HG03159 (cell line): ENCODE results near the gene SLC25A18.
"Not testable (repeated sequence)": the region's sequence is repeated elsewhere in the genome, so short reads cannot be mapped to it uniquely, and the experiment has no call there.

Experiments
- ATAC-seq: cut with Tn5 transposase; IDR thresholded peaks from one replicate; pipeline ENCODE4 v1.9.1; 2021; ENCODE audit warnings: mild to moderate bottlenecking, moderate library complexity; ENCODE audit not compliant: unreplicated experiment

The SLC25A18 gene

DNA sequence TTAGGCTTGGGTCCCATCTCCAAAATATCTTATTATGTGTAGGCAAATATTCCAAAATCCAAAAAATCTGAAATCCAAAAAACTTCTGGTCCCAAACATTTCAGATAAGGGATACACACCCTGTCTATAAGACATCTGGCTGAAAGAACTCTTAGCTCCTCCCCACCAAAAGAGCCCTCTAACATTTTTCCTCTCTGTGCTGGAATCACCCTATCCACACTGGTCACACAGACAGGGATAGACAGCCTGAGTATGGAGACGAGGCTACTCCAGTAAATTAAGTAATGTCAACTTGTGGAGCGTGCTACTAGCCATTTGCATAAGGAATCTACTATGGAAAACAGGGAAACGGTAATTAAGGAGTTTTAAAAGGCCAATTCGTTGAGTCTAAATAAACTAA lies 40.4 kb downstream of the SLC25A18 start:
- ATAC-seq = no peak

DNA sequence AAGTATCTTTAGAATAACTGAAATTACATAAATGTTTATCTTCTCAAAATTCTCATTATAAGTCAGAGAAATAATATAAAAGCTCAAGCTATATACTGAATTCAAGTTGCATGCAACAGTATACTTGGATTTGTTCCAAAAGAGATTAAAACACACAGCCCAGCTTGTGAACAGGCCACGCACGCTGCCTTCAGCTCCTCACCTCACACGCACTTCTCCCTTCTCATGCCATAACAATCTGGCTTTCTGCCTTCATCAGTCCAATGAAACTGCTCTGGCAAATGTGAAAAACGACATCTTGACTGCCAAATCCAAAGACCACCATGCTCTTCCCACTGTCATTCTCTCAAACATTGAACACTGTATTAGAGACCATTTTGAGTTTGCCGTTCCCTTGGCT lies 43.2 kb downstream of the SLC25A18 start:
- ATAC-seq = no peak

DNA sequence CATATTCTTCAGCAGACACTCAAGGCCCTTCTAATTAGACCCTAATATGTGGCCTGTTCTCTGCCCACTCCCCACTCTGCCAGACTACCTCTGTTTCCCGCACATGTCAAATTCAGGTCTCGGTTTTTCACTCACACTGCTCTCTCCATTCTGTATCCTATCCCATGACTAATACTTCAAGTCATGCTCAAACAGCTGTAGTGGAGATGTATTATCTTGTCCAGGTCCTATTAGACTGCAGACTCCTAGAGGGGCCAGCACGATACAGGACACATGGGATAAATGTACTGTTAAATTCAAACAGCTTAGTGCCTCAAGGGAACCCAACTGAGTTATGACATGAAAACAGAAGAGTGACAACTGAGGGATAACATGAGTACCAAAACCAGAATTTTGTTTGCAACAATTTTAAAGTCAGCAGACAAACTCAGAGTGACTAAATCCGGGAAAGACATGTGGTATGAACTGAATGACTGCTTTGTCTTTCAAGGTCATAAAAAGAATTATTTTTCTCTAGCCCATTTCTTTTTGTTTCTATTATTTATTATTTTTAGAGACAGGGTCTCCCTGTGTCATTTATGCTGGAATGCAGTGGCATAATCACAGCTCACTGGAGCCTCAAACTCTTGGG lies 44.7 kb downstream of the SLC25A18 start:
- no peak for ATAC-seq

DNA sequence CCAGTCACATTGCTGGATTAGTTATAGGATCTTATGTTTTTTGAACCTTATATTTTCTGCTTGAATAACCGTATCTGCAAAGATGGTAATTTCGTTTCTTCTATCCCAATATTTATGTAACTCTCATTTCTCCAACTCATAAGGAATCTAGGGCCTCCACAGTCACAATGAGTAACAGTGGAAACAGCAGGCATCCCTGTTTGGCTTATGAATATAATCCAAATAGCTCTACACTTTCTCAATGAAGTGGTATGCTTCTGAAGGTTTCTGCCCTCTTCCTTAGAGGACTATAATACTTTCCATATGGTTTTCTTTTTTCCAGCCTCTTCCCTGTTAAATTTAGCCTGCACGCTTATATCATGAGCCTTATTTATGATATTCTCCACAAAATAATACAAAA lies 48.8 kb downstream of the SLC25A18 start:
- ATAC-seq = no peak

DNA sequence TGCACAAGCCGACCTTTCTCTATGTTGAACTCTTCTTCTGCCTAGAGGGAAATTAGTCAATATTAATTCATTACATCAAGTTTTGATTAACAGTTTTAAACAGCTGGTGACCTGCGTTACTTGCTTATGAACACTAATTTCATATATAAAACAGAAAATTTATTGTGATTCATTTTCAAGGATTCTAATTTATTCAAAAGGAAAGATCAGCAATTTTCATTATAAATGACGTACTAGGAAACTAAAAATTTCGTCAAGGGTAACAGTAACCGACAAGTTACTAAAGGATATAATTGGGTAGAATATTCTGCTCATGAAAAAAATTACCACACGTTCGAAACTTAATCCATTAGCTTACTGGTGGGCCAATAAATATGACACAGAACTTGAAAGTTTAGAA lies 50.0 kb downstream of the SLC25A18 start:
- ATAC-seq = no peak

DNA sequence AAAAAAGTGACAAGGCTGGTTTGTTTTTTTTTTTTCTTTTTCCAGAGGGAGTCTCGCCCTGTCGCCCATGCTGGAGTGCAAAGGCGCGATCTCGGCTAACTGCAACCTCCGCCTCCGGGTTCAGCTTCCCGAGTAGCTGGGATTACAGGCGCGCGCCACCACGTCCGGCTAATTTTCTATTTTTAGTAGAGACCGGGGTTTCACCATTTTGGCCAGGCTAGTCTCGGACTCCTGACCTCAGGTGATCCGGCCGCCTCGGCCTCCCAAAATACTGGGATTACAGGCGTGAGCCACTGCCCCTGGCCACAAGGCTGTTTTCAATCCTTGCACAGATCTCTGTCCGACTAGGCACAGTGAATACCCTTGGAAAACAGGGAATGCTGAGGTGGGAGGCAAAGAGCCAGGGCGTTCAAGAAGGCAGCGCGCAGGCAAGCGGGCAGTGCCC lies 64.7 kb downstream of the SLC25A18 start:
- no peak for ATAC-seq

DNA sequence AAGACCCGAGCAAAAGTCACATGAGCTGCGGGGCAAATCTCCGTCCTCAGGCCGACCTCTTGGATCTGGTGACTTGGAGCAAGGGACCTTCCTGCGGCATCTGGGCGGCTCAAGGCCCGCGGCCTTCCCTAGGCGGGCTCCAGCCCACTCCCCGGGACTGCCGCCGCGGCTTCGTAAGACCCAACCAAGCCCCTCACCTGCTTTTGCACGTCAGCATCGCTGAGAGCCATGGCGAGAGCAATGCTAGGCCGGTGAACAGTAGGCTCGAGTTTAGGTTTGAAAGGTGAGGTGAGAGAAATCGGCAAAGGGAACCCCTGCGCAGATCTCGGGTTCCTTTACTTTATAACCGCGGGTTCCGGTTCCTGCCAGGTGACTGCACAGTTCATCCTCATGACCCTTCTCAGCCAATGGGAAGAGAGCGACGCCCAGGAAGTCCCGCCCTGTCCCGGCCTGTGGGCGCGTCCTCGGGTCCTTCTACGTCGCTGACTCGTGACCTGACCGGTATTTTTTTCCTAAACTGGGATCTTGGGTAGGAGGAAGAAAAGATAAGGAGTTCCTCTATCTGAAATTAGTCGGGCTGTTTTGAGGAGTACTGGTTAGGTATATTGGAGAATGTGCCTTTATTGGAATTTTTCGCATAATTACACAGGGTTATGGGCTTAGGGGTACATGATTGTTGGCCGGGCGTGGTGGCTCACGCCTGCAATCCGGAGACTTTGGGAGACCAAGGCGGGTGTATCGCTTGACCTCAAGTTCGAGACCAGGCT lies 65.3 kb downstream of the SLC25A18 start, which contains the start of gene ATP6V1E1:
Gene ATP6V1E1 (minus strand): TSS at position 344 of the 767 bp plus-strand sequence. CDS start 114 bp downstream, at position 230.
- peak; percentile 98 for ATAC-seq

DNA sequence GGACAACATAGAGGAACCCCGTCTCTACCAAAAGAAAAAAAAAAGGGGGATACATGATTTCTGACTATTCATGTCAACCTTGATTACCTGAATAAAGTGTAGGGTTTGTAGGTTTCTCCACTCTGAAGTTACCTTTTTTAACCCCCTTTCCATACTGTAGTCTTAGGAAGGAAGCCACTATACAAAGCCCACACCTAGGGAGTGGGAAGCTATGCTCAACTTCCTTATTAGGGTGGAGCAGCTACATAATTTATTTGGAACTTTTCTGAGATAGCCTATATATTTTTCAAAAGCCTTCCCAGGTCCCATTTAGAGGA lies 65.8 kb downstream of the SLC25A18 start:
- no peak for ATAC-seq

DNA sequence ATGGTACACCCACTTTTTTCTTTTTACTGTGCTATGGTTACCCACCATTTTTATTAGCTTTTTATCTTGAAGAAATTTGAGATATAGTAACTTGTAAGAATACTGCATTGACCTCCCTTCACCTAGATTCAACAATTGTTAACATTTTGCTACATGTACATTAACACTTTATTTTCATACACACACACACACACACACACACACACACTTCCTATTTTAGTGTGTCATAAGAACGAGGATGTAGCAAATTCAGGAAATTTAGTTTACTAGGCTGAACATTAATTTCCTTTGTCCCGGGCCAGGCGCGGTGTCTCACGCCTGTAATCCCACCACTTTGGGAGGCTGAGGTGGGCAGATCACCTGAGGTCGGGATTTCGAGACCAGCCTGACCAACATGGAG lies 66.3 kb downstream of the SLC25A18 start:
- ATAC-seq = no peak

DNA sequence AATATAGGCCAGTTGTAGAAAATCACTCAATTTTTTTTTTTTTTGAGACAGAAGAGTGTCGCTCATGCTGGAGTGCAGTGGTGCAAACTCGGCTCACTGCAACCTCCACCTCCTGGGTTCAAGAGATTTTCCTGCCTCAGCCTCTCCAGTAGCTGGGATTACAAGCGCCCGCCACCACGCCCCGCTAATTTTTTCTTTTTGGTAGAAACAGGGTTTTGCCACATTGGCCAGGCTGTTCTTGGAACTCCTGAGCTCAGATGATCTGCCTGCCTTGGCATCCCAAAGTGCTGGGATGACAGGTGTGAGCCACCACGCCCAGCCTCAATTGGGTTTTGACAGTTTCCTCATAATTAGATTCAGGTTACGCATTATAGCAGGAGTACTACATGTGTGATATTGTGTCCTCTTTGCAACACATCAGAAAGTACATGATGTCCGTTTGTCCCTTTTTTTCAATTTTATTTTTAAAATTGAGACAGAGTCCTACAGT lies 67.8 kb downstream of the SLC25A18 start:
- ATAC-seq = no peak

DNA sequence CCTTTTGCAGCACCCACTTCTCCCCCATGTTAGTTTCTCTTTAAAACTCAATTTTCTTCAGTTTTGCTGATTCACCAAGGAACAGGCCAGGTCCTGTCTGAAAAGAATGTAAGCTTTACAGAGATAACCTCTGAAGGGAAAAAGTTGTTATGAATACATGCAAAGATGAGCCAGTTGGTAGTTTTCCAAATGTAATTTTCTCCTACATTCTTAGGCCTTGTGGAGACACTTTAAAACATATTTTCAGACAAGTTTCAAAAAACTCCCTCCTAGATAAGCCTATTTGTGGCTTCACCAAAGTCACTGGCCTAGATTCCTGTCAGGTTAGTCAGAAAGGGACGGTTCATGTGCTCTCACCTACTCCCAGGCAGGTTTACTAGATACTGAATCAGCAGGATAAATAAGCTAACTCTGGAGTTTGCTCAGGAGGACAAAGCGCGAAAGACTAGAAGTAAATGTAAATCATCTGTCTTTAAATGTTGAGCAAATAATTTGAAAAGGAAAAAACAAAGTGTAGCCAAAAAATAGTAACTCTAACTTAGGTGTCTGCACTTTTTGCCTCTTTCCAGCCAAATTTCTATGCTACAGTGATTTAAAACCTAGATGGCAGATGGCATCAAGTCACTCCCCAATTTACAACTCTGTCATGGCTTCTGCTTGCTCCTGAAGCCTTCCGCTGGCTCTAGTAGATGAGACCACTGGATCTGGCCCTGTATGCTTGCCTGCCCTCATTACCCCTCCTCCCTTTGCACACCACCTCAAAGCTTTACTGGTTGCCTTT lies 70.1 kb downstream of the SLC25A18 start:
- ATAC-seq = no peak

DNA sequence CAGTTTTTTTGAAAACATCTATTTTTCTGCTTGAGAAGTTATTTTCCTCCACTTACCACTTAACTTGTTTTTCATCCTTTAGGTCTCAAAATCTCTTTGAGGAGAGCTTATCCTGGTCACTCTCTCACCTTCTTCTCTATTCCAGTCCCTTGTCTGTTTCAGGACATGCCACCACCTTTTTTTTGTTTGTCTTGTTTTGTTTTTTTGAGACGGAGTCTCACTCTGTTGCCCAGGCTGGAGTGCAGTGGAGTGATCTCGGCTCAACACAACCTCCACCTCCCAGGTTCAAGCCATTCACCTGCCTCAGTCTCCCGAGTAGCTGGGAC lies 70.7 kb downstream of the SLC25A18 start:
- no peak for ATAC-seq

DNA sequence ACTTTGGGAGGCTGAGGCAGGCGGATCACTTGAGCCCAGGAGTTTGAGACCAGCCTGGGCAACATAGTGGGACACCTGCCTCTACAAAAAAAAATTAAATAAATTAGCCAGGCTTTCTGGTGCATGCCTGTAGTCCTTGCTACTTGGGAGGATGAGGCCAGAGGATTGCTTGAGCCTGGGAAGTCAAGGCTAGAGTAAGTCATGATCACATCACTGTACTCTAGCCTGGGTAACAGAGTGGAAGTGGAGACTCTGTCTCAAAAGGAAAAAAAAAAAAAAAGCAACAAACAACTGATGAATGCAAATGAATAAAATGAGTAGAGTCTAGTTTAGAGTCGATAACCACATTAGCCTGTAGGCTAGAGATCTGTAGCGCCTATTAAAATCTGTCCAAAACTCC lies 71.4 kb downstream of the SLC25A18 start:
- ATAC-seq = no peak

DNA sequence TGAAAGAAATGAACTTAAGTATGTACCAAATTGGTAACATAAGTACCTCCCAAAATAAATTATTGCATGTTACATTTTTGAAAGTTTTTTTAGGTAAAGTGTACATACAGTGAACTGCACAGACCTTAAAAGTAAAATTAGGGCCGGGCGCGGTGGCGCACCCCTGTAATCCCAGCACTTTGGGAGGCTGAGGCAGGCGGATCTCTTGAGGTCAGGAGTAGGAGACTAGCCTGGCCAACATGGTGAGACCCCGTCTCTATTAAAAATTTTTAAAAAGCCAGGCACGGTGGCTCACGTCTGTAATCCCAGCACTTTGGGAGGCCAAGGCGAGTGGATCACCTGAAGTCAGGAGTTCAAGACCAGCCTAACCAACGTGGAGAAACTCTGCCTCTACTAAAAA lies 73.6 kb downstream of the SLC25A18 start:
- not testable (repeated sequence) for ATAC-seq

DNA sequence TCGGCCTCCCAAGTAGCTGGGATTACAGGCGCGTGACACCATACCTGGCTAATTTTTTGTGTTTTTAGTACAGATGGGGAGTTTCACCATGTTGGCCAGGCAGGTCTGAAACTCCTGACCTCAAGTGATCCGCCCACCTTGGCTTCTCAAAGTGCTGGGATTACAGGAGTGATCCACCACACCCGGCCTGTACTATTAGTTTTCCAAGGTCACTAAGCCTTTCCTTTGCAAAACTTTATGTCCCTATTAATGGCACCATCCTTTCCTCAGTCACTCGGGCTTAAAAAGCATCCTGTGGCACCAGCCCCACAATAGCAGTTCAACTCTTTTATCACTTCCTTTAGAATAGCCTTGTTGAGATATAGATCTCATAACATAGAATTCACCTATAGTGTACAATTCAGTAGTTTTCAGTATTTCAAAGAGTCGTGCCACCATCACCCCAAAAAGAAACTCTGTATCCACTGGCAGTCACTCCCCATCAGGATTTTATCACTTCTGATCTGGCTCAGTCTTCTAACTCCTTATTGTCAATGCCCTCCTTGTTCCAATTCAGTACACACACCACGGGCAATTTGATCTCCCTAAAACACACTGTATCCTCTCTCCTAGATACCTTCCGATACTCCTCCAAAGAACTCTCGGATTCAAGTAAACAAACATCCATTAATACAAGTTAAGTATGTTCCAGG lies 74.3 kb downstream of the SLC25A18 start:
- no peak for ATAC-seq

DNA sequence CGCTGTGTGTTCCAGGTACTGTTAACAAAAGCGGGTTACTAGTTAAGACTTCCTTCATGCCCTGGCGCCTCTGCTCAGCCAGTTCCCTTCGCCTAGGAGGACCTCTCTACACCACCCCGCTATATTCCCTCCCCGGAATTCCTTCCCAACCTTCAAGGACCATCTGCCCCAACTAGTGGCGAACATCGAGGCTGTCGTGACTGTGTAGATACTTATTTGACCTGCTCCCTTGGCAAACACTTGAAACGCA lies 74.8 kb downstream of the SLC25A18 start:
- no peak for ATAC-seq

DNA sequence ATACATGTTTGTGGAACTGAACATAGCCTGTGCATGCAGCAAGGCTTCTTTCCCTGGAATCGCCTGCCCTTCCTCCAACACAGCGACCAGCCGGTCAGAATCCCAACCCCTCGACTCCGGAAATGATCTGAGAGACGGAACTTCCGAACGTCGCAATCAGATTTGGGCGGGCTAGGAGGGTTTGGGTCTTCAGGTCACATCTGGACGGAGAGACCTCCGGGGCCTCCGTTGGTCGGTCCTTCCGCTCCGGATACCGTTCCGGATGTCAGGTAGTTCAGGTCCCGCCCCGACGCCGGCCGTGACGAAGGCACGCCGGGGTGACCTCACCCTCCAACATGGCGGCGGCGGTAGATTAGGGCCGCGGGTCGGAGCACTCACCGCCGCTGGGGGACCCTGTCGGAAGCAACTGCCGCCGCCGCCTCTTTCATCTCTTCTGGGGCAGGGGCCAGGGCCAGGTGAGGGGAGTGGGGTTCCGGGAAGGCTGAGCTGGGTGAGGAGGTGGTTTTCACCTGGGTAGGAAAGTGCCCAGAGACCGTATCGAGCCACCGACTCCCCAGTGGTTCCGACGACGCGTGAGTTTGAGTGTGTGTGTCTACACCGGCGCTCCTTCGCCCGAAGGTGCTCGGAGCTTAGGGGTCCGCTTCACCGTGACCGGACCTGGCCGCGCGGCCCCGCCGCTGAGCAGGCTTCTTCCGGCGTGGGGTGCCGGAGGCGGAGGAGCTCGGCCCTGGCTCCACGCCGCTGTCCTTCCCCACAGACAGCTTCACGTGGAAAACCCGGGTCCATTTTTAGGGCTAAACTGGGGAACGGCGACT lies 75.3 kb downstream of the SLC25A18 start, which contains the start of gene BCL2L13:
Gene BCL2L13 (plus strand): TSS at position 326 of the 815 bp plus-strand sequence. CDS start 16,955 bp downstream, outside the sequence.
- ATAC-seq = peak; percentile 87

DNA sequence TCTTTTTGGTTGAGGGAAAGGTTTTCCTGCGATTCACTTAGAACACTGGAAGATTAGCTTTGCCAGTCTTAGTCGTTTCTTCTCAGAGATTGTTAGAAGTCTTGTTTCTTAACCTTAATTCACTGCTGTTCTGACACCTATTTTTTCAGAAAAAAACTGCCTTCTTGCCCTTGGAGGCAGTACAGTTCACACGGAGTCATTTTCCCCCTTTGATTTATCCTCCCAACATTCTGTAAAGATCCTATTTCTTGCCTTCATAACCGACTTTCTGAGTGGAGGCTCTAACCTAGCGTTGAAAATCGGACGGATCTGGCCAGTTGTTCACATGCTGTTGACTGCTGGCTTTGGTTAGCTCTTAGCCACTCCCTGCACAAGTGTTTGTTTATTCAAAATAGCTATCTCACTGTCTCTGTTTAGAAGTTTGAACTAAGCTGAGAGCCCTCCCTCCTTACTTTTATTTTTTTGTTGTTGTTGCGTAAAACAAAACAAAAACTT lies 76.0 kb downstream of the SLC25A18 start:
- ATAC-seq = no peak
